GM12878 (cell line): ENCODE measurements around the gene NOVA2. TPM values are rescaled to one million over a fixed set of nuclear protein-coding genes. Genes with fewer than 3 reads are reported as not detected.

Source experiments
- ATF7 ChIP-seq: fragments of 450-650 bp; IDR thresholded peaks from 2 replicates; pipeline ENCODE4 v1.6.1; 2016; ENCODE audit warnings: low read depth, mild to moderate bottlenecking
- MYC ChIP-seq: IDR thresholded peaks from 2 replicates; pipeline ENCODE4 v1.6.1; 2011; ENCODE audit warnings: mild to moderate bottlenecking, low read length, moderate library complexity, inconsistent platforms; ENCODE audit not compliant: insufficient read depth, insufficient replicate concordance, insufficient read length, severe bottlenecking
- TAF1 ChIP-seq: IDR thresholded peaks from 2 replicates; pipeline ENCODE4 v1.6.1; 2011; ENCODE audit warnings: mild to moderate bottlenecking, low read depth, low read length, borderline replicate concordance
- polyA plus RNA-seq, 11 experiments: library from polyadenylated mRNA; depleted of rRNA in 4 of 11; unstranded in 6 of 11; stranded (reverse) in 5 of 11; fragments of >200 nt; fragmentation: Nextera tagmentation in 4 of 11; fragmentation: Illumina TruSeq in 1 of 11; extraction: Ambion mirVana in 4 of 11; extraction: Trizol in 1 of 11; gene quantifications; 1 replicate in 1 of 11; 2 replicates in 10 of 11; pipeline versions ENCODE4 v1.2.1 to v1.2.3, GENCODE V29; 2011 to 2016; ENCODE audit warnings: inconsistent platforms in 2 of 11, missing spikeins in 2 of 11, low read depth in 1 of 11
- total RNA-seq, 4 experiments: library from RNA; depleted of rRNA in 3 of 4; stranded (reverse); fragments of >200 nt in 3 of 4; fragmentation: Illumina TruSeq in 1 of 4; extraction: Trizol in 1 of 4; gene quantifications; 2 replicates each; pipeline versions ENCODE4 v1.2.1 to v1.2.3, GENCODE V29; 2013 to 2021
- TF ChIP-seq, protein P1 (sequence below): fragments of 450-650 bp; IDR thresholded peaks from 2 replicates; pipeline ENCODE4 v1.6.1; 2017; ENCODE audit warnings: antibody characterized with exemption, mild to moderate bottlenecking, moderate library complexity
- TF ChIP-seq, protein P2 (sequence below): IDR thresholded peaks from 2 replicates; pipeline ENCODE4 v1.6.1; 2012; ENCODE audit warnings: mild to moderate bottlenecking, low read depth, low read length
- TF ChIP-seq, protein P3 (sequence below): fragments of 450-650 bp; formaldehyde crosslinking; IDR thresholded peaks from 2 replicates; pipeline ENCODE4 v1.5.0; 2022; ENCODE audit warnings: mild to moderate bottlenecking, missing genetic modification characterization

The NOVA2 gene
- total and polyA plus RNA-seq, 10 of the 15 experiments (the other 5 are each of a cell fraction or from before 2014, with no cell fraction given), result under 0.01 to 0.44 (median 0.03) TPM; not detected in 4

- TF ChIP-seq MYC (no peak), TAF1 (no peak), ATF7 (no peak)
- TF ChIP-seq, protein P1, sequence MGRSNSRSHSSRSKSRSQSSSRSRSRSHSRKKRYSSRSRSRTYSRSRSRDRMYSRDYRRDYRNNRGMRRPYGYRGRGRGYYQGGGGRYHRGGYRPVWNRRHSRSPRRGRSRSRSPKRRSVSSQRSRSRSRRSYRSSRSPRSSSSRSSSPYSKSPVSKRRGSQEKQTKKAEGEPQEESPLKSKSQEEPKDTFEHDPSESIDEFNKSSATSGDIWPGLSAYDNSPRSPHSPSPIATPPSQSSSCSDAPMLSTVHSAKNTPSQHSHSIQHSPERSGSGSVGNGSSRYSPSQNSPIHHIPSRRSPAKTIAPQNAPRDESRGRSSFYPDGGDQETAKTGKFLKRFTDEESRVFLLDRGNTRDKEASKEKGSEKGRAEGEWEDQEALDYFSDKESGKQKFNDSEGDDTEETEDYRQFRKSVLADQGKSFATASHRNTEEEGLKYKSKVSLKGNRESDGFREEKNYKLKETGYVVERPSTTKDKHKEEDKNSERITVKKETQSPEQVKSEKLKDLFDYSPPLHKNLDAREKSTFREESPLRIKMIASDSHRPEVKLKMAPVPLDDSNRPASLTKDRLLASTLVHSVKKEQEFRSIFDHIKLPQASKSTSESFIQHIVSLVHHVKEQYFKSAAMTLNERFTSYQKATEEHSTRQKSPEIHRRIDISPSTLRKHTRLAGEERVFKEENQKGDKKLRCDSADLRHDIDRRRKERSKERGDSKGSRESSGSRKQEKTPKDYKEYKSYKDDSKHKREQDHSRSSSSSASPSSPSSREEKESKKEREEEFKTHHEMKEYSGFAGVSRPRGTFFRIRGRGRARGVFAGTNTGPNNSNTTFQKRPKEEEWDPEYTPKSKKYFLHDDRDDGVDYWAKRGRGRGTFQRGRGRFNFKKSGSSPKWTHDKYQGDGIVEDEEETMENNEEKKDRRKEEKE, result no peak
- TF ChIP-seq, protein P2, sequence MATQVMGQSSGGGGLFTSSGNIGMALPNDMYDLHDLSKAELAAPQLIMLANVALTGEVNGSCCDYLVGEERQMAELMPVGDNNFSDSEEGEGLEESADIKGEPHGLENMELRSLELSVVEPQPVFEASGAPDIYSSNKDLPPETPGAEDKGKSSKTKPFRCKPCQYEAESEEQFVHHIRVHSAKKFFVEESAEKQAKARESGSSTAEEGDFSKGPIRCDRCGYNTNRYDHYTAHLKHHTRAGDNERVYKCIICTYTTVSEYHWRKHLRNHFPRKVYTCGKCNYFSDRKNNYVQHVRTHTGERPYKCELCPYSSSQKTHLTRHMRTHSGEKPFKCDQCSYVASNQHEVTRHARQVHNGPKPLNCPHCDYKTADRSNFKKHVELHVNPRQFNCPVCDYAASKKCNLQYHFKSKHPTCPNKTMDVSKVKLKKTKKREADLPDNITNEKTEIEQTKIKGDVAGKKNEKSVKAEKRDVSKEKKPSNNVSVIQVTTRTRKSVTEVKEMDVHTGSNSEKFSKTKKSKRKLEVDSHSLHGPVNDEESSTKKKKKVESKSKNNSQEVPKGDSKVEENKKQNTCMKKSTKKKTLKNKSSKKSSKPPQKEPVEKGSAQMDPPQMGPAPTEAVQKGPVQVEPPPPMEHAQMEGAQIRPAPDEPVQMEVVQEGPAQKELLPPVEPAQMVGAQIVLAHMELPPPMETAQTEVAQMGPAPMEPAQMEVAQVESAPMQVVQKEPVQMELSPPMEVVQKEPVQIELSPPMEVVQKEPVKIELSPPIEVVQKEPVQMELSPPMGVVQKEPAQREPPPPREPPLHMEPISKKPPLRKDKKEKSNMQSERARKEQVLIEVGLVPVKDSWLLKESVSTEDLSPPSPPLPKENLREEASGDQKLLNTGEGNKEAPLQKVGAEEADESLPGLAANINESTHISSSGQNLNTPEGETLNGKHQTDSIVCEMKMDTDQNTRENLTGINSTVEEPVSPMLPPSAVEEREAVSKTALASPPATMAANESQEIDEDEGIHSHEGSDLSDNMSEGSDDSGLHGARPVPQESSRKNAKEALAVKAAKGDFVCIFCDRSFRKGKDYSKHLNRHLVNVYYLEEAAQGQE, result no peak
- TF ChIP-seq, protein P3, sequence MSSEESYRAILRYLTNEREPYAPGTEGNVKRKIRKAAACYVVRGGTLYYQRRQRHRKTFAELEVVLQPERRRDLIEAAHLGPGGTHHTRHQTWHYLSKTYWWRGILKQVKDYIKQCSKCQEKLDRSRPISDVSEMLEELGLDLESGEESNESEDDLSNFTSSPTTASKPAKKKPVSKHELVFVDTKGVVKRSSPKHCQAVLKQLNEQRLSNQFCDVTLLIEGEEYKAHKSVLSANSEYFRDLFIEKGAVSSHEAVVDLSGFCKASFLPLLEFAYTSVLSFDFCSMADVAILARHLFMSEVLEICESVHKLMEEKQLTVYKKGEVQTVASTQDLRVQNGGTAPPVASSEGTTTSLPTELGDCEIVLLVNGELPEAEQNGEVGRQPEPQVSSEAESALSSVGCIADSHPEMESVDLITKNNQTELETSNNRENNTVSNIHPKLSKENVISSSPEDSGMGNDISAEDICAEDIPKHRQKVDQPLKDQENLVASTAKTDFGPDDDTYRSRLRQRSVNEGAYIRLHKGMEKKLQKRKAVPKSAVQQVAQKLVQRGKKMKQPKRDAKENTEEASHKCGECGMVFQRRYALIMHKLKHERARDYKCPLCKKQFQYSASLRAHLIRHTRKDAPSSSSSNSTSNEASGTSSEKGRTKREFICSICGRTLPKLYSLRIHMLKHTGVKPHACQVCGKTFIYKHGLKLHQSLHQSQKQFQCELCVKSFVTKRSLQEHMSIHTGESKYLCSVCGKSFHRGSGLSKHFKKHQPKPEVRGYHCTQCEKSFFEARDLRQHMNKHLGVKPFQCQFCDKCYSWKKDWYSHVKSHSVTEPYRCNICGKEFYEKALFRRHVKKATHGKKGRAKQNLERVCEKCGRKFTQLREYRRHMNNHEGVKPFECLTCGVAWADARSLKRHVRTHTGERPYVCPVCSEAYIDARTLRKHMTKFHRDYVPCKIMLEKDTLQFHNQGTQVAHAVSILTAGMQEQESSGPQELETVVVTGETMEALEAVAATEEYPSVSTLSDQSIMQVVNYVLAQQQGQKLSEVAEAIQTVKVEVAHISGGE, result no peak
These were observed 19.5 kb downstream of the NOVA2 start (continued) for GRCh38 chr19:45954156-45954555.
